Skeletal muscle satellite cell (primary cell): ENCODE measurements around the gene CAMKMT.

Experiments used
- H3K27me3 ChIP-seq: 2 replicates; pipeline ENCODE4 v1.7.0; 2013; ENCODE audit warnings: low read length; ENCODE audit not compliant: control insufficient read depth, insufficient read depth
- H3K36me3 ChIP-seq: 2 replicates; pipeline ENCODE4 v1.7.0; 2013; ENCODE audit warnings: mild to moderate bottlenecking, control low read depth, low read length; ENCODE audit not compliant: insufficient read depth
- H3K4me1 ChIP-seq: 2 replicates; pipeline ENCODE4 v1.7.0; 2013; ENCODE audit warnings: low read length; ENCODE audit not compliant: control insufficient read depth, insufficient read depth
- H3K4me2 ChIP-seq: 2 replicates; pipeline ENCODE4 v1.7.0; 2013; ENCODE audit warnings: mild to moderate bottlenecking, low read length
- H3K4me3 ChIP-seq: 2 replicates; pipeline ENCODE4 v1.7.0; 2013; ENCODE audit warnings: low read length
- H3K9ac ChIP-seq: 2 replicates; pipeline ENCODE4 v1.7.0; 2013; ENCODE audit warnings: mild to moderate bottlenecking, low read depth, low read length, moderate library complexity
- H3K9me3 ChIP-seq: replicated peaks from 2 replicates; pipeline ENCODE4 v1.7.0; 2013; ENCODE audit warnings: mild to moderate bottlenecking, control low read depth, low read length

CAMKMT gene

GRCh38 chr2:44555700-44556099 is 194.0 kb downstream of the CAMKMT start:
- H3K4me2 ChIP-seq, result no peak overlapping the region
- H3K9me3 ChIP-seq, result no peaks in the 10 kb centered on the region
- H3K4me3 ChIP-seq, result no peak overlapping the region
- H3K9ac ChIP-seq, result no peak overlapping the region
- H3K27me3 ChIP-seq, result no peaks in the 10 kb centered on the region
- H3K36me3 ChIP-seq, result no peaks in the 10 kb centered on the region
- peaks cover 27% of the 10 kb centered on the region for H3K4me1 ChIP-seq

GRCh38 chr2:44559108-44559507 is 197.4 kb downstream of the CAMKMT start:
- H3K4me1 ChIP-seq, result peaks cover 18% of the 10 kb centered on the region
- H3K4me3 ChIP-seq, result no peak overlapping the region
- no peak overlapping the region for H3K9ac ChIP-seq
- no peaks in the 10 kb centered on the region for H3K27me3 ChIP-seq
- H3K9me3 ChIP-seq, result no peaks in the 10 kb centered on the region
- no peaks in the 10 kb centered on the region for H3K36me3 ChIP-seq
- no peak overlapping the region for H3K4me2 ChIP-seq

- no peak overlapping the region for H3K9ac ChIP-seq
- H3K9me3 ChIP-seq, result no peaks in the 10 kb centered on the region
- H3K4me3 ChIP-seq, result no peak overlapping the region
- H3K4me1 ChIP-seq, result peaks cover 15% of the 10 kb centered on the region
- H3K36me3 ChIP-seq, result no peaks in the 10 kb centered on the region
- H3K4me2 ChIP-seq, result no peak overlapping the region
- H3K27me3 ChIP-seq, result no peaks in the 10 kb centered on the region
Observed at GRCh38 chr2:44560352-44560751, 198.6 kb downstream of the CAMKMT start.

GRCh38 chr2:44560941-44561340 is 199.2 kb downstream of the CAMKMT start:
- H3K4me3 ChIP-seq, result no peak overlapping the region
- H3K9ac ChIP-seq, result no peak overlapping the region
- no peaks in the 10 kb centered on the region for H3K36me3 ChIP-seq
- peak overlapping the region; percentile 13 for H3K4me2 ChIP-seq
- H3K9me3 ChIP-seq, result no peaks in the 10 kb centered on the region
- no peaks in the 10 kb centered on the region for H3K27me3 ChIP-seq
- H3K4me1 ChIP-seq, result peaks cover 15% of the 10 kb centered on the region

GRCh38 chr2:44562737-44563136 is 201.0 kb downstream of the CAMKMT start:
- no peaks in the 10 kb centered on the region for H3K27me3 ChIP-seq
- H3K4me3 ChIP-seq, result no peak overlapping the region
- H3K9ac ChIP-seq, result no peak overlapping the region
- peaks cover 7% of the 10 kb centered on the region for H3K4me1 ChIP-seq
- no peaks in the 10 kb centered on the region for H3K36me3 ChIP-seq
- H3K9me3 ChIP-seq, result no peaks in the 10 kb centered on the region
- H3K4me2 ChIP-seq, result no peak overlapping the region

- Histone ChIP-seq H3K4me2 (no peak overlapping the region), H3K9me3 (no peaks in the 10 kb centered on the region), H3K27me3 (no peaks in the 10 kb centered on the region), H3K9ac (no peak overlapping the region), H3K4me3 (no peak overlapping the region), H3K36me3 (no peaks in the 10 kb centered on the region), H3K4me1 (peaks cover 7% of the 10 kb centered on the region)
Observed at GRCh38 chr2:44564752-44565151, 203.0 kb downstream of the CAMKMT start.

- H3K9me3 ChIP-seq, result no peaks in the 10 kb centered on the region
- H3K36me3 ChIP-seq, result no peaks in the 10 kb centered on the region
- no peak overlapping the region for H3K4me3 ChIP-seq
- no peak overlapping the region for H3K9ac ChIP-seq
- no peak overlapping the region for H3K4me2 ChIP-seq
- H3K4me1 ChIP-seq, result peaks cover 2% of the 10 kb centered on the region
- H3K27me3 ChIP-seq, result no peaks in the 10 kb centered on the region
Observed at GRCh38 chr2:44566059-44566458, 204.3 kb downstream of the CAMKMT start.

GRCh38 chr2:44569491-44569890 is 207.7 kb downstream of the CAMKMT start:
- Histone ChIP-seq H3K4me3 (no peak overlapping the region), H3K36me3 (no peaks in the 10 kb centered on the region), H3K4me2 (no peak overlapping the region), H3K4me1 (no peaks in the 10 kb centered on the region), H3K9me3 (no peaks in the 10 kb centered on the region), H3K27me3 (no peaks in the 10 kb centered on the region), H3K9ac (no peak overlapping the region)

- no peak overlapping the region for H3K4me2 ChIP-seq
- H3K4me1 ChIP-seq, result no peaks in the 10 kb centered on the region
- no peak overlapping the region for H3K4me3 ChIP-seq
- no peaks in the 10 kb centered on the region for H3K9me3 ChIP-seq
- H3K9ac ChIP-seq, result no peak overlapping the region
- no peaks in the 10 kb centered on the region for H3K27me3 ChIP-seq
- no peaks in the 10 kb centered on the region for H3K36me3 ChIP-seq
Observed at GRCh38 chr2:44570271-44570670, 208.5 kb downstream of the CAMKMT start.

- Histone ChIP-seq H3K36me3 (no peaks in the 10 kb centered on the region), H3K9me3 (no peaks in the 10 kb centered on the region), H3K9ac (no peak overlapping the region), H3K4me2 (no peak overlapping the region), H3K27me3 (no peaks in the 10 kb centered on the region), H3K4me1 (no peaks in the 10 kb centered on the region), H3K4me3 (no peak overlapping the region)
Observed at GRCh38 chr2:44570777-44571176, 209.0 kb downstream of the CAMKMT start.

GRCh38 chr2:44572196-44572900 is 210.6 kb downstream of the CAMKMT start:
- no peaks in the 10 kb centered on the region for H3K27me3 ChIP-seq
- H3K36me3 ChIP-seq, result no peaks in the 10 kb centered on the region
- no peaks in the 10 kb centered on the region for H3K9me3 ChIP-seq
- H3K4me2 ChIP-seq, result no peak overlapping the region
- no peak overlapping the region for H3K4me3 ChIP-seq
- no peak overlapping the region for H3K9ac ChIP-seq
- H3K4me1 ChIP-seq, result no peaks in the 10 kb centered on the region

- Histone ChIP-seq H3K4me1 (peaks cover 8% of the 10 kb centered on the region), H3K9me3 (no peaks in the 10 kb centered on the region), H3K4me3 (no peak overlapping the region), H3K9ac (no peak overlapping the region), H3K36me3 (no peaks in the 10 kb centered on the region), H3K4me2 (no peak overlapping the region), H3K27me3 (no peaks in the 10 kb centered on the region)
Observed at GRCh38 chr2:44573996-44574395, 212.2 kb downstream of the CAMKMT start.
